Measurements from ENCODE around the gene OLFM2. TPM values are rescaled to one million over a fixed set of nuclear protein-coding genes. Genes with fewer than 3 reads are reported as not detected.
"Not testable (repeated sequence)": the region's sequence is repeated elsewhere in the genome, so short reads cannot be mapped to it uniquely, and the experiment has no call there.

Gene OLFM2
- total RNA-seq, 2 donors from 2014 or later, result 4.0 to 5.2 TPM

GRCh38 chr19:9945319-9945966 lies 9.1 kb upstream of the OLFM2 start:
- DNase-seq (ENCODE audit: low spot score), result peak; percentile 97
- intact Hi-C loops (cut with DNase I), result no loop called here

GRCh38 chr19:9943744-9944143 lies 7.4 kb upstream of the OLFM2 start:
- intact Hi-C loops (cut with DNase I), result no loop called here
- no peak for DNase-seq (ENCODE audit: low spot score)

GRCh38 chr19:9941671-9942070 lies 5.4 kb upstream of the OLFM2 start:
- DNase-seq (ENCODE audit: low spot score), result no peak

GRCh38 chr19:9941231-9941630 lies 4.9 kb upstream of the OLFM2 start:
- DNase-seq (ENCODE audit: low spot score), result no peak
- intact Hi-C loops (cut with DNase I), result no loop called here

More at GRCh38 chr19:9941671-9942070, 5.4 kb upstream of the OLFM2 start:
- intact Hi-C loops (cut with DNase I), result no loop called here

- intact Hi-C loops (cut with DNase I), result no loop called here
- DNase-seq (ENCODE audit: low spot score), result no peak
Measured at GRCh38 chr19:9940778-9941177, 4.5 kb upstream of the OLFM2 start.

- no peak for DNase-seq (ENCODE audit: low spot score)
Measured at GRCh38 chr19:9939301-9939913, 3.1 kb upstream of the OLFM2 start.

GRCh38 chr19:9937001-9937411 lies 691 bp upstream of the OLFM2 start:
- DNase-seq (ENCODE audit: low spot score), result no peak
- intact Hi-C loops (cut with DNase I), result loop anchor here in 1 of 2 donors (10.0 kb wide), 1 partner anchor 318 kb away; the partner anchor contains the start of gene MRPL4

More at GRCh38 chr19:9939301-9939913, 3.1 kb upstream of the OLFM2 start:
- intact Hi-C loops (cut with DNase I), result loop anchor here in 1 of 2 donors (10.0 kb wide), 1 partner anchor 315 kb away; the partner anchor contains the start of gene MRPL4

- DNase-seq (ENCODE audit: low spot score), result no peak
- intact Hi-C loops (cut with DNase I), result loop anchor here in 1 of 2 donors (10.0 kb wide), 1 partner anchor 319 kb away; the partner anchor contains the start of gene MRPL4
Measured at GRCh38 chr19:9935506-9936325, 599 bp downstream of the OLFM2 start.

GRCh38 chr19:9934132-9934950 lies 2.0 kb downstream of the OLFM2 start:
- peak; percentile 92 for DNase-seq (ENCODE audit: low spot score)
- intact Hi-C loops (cut with DNase I), result loop anchor here (5.0 to 10.0 kb wide), 3 partner anchors 68 to 320 kb away; partner anchors contain the start of gene MRPL4 (in 1 of the 2)

GRCh38 chr19:9932835-9933234 lies 3.5 kb downstream of the OLFM2 start:
- intact Hi-C loops (cut with DNase I), result loop anchor here (2.0 to 10.0 kb wide), 4 partner anchors 69 to 322 kb away; partner anchors contain the start of gene MRPL4 (in 1 of the 2)
- DNase-seq (ENCODE audit: low spot score), result no peak

GRCh38 chr19:9931629-9932028 lies 4.7 kb downstream of the OLFM2 start:
- DNase-seq (ENCODE audit: low spot score), result no peak
- intact Hi-C loops (cut with DNase I), result loop anchor here (2.0 to 10.0 kb wide), 4 partner anchors 71 to 323 kb away; partner anchors contain the start of gene MRPL4 (in 1 of the 2)

GRCh38 chr19:9923440-9923839 lies 12.9 kb downstream of the OLFM2 start:
- intact Hi-C loops (cut with DNase I), result no loop called here
- DNase-seq (ENCODE audit: low spot score), result no peak

- intact Hi-C loops (cut with DNase I); DNase-seq (ENCODE audit: low spot score): not testable (repeated sequence)
Measured at GRCh38 chr19:9922782-9923379, 13.4 kb downstream of the OLFM2 start.

- DNase-seq (ENCODE audit: low spot score), result no peak
- intact Hi-C loops (cut with DNase I), result no loop called here
Measured at GRCh38 chr19:9917321-9917720, 19.0 kb downstream of the OLFM2 start.

- DNase-seq (ENCODE audit: low spot score), result no peak
- intact Hi-C loops (cut with DNase I), result no loop called here
Measured at GRCh38 chr19:9916719-9917118, 19.6 kb downstream of the OLFM2 start.

- DNase-seq (ENCODE audit: low spot score), result peak; percentile 90
- intact Hi-C loops (cut with DNase I), result no loop called here
Measured at GRCh38 chr19:9914315-9915207, 21.8 kb downstream of the OLFM2 start.

- intact Hi-C loops (cut with DNase I), result no loop called here
- no peak for DNase-seq (ENCODE audit: low spot score)
Measured at GRCh38 chr19:9914001-9914314, 22.4 kb downstream of the OLFM2 start.
